Measurements from ENCODE around the gene SEMA4C. TPM values are rescaled to one million over a fixed set of nuclear protein-coding genes. Genes with fewer than 3 reads are reported as not detected.

Gene SEMA4C
- total RNA-seq, 1 donor from 2014 or later: 18.6 TPM

Other genes with a start within 250 kb of the SEMA4C start
- gene KANSL3, start 231.8 kb downstream of the SEMA4C start, total RNA-seq: 18.5 TPM
- 0.10 TPM for gene FER1L5, start 227.3 kb downstream of the SEMA4C start, total RNA-seq
- 12.0 TPM for gene LMAN2L, start 130.0 kb downstream of the SEMA4C start, total RNA-seq
- 3.4 TPM for gene CNNM4, start 109.2 kb downstream of the SEMA4C start, total RNA-seq
- 31.4 TPM for gene CNNM3, start 53.8 kb downstream of the SEMA4C start, total RNA-seq
- 4.4 TPM for gene ANKRD23, start 26.1 kb downstream of the SEMA4C start, total RNA-seq
- 9.5 TPM for gene ANKRD39, start 12.1 kb downstream of the SEMA4C start, total RNA-seq
- gene FAM178B, start 116.5 kb upstream of the SEMA4C start, total RNA-seq: 0.43 TPM
- 3.9 TPM for gene FAHD2B, start 224.8 kb upstream of the SEMA4C start, total RNA-seq
- 2.8 TPM for gene ANKRD36, start 243.1 kb upstream of the SEMA4C start, total RNA-seq

Measured in left lobe of liver (tissue), 1 donor.